ENCODE data around the gene LEKR1. TPM values are rescaled to one million over a fixed set of nuclear protein-coding genes. Genes with fewer than 3 reads are reported as not detected.

Gene LEKR1
- total RNA-seq, 1 donor from 2014 or later, result not detected

- Histone ChIP-seq H3K4me1 (peaks cover 0 to 6% of the 10 kb centered on the region in 2 donors), H3K36me3 (no peaks in the 10 kb centered on the region), H3K27ac (peak overlapping the region in 1 of 2 donors; percentile 4), H3K4me3 (peak overlapping the region; percentile 25 to 29), H3K27me3 (no peaks in the 10 kb centered on the region), H3K9me3 (no peaks in the 10 kb centered on the region)
- DNase-seq (ENCODE audit: low spot score in 2 of 2), result no peak
- intact Hi-C loops (cut with DNase I), result no loop called here
- TF ChIP-seq CTCF (IDR thresholded peaks at IDR 0.05), result no peak
Observed at GRCh38 chr3:156843071-156843808, 17.1 kb downstream of the LEKR1 start.

- Histone ChIP-seq H3K27ac (no peak overlapping the region), H3K27me3 (no peaks in the 10 kb centered on the region), H3K36me3 (no peaks in the 10 kb centered on the region), H3K4me3 (no peak overlapping the region), H3K9me3 (no peaks in the 10 kb centered on the region), H3K4me1 (peaks cover 0 to 3% of the 10 kb centered on the region in 2 donors)
- intact Hi-C loops (cut with DNase I), result no loop called here
- no peak for DNase-seq (ENCODE audit: low spot score in 2 of 2)
- TF ChIP-seq CTCF (IDR thresholded peaks at IDR 0.05), result no peak
Observed at GRCh38 chr3:156847752-156848448, 21.7 kb downstream of the LEKR1 start.

GRCh38 chr3:156859578-156859977 is 33.4 kb downstream of the LEKR1 start:
- TF ChIP-seq CTCF (IDR thresholded peaks at IDR 0.05), result no peak
- no peak overlapping the region for H3K27ac ChIP-seq
- no peaks in the 10 kb centered on the region for H3K4me1 ChIP-seq
- H3K27me3 ChIP-seq, result no peaks in the 10 kb centered on the region
- no peak overlapping the region for H3K4me3 ChIP-seq
- H3K36me3 ChIP-seq, result no peaks in the 10 kb centered on the region
- DNase-seq (ENCODE audit: low spot score in 2 of 2), result no peak
- intact Hi-C loops (cut with DNase I), result no loop called here
- no peaks in the 10 kb centered on the region for H3K9me3 ChIP-seq

GRCh38 chr3:156860873-156861272 is 34.7 kb downstream of the LEKR1 start:
- Histone ChIP-seq H3K4me1 (no peaks in the 10 kb centered on the region), H3K4me3 (no peak overlapping the region), H3K27me3 (no peaks in the 10 kb centered on the region), H3K9me3 (no peaks in the 10 kb centered on the region), H3K27ac (no peak overlapping the region), H3K36me3 (no peaks in the 10 kb centered on the region)
- intact Hi-C loops (cut with DNase I), result no loop called here
- DNase-seq (ENCODE audit: low spot score in 2 of 2), result no peak
- no peak for TF ChIP-seq CTCF (IDR thresholded peaks at IDR 0.05)

- H3K36me3 ChIP-seq, result no peaks in the 10 kb centered on the region
- H3K27ac ChIP-seq, result no peak overlapping the region
- no peaks in the 10 kb centered on the region for H3K9me3 ChIP-seq
- no peaks in the 10 kb centered on the region for H3K27me3 ChIP-seq
- no peak for TF ChIP-seq CTCF (IDR thresholded peaks at IDR 0.05)
- H3K4me3 ChIP-seq, result no peak overlapping the region
- DNase-seq (ENCODE audit: low spot score in 2 of 2), result no peak
- intact Hi-C loops (cut with DNase I), result no loop called here
- H3K4me1 ChIP-seq, result no peaks in the 10 kb centered on the region
Observed at GRCh38 chr3:156862338-156862737, 36.2 kb downstream of the LEKR1 start.
